ENCODE results near the gene PI4KB. TPM values are rescaled to one million over a fixed set of nuclear protein-coding genes. Genes with fewer than 3 reads are reported as not detected.

The PI4KB gene
- total and polyA plus RNA-seq, 9 of the 15 experiments (the other 6 are each of a cell fraction or from before 2014, with no cell fraction given), result 3.1 to 65.4 (median 45.1) TPM

GRCh38 chr1:151370211-151370911 is 43.1 kb upstream of the PI4KB start (continued):
- TF ChIP-seq, protein P1, sequence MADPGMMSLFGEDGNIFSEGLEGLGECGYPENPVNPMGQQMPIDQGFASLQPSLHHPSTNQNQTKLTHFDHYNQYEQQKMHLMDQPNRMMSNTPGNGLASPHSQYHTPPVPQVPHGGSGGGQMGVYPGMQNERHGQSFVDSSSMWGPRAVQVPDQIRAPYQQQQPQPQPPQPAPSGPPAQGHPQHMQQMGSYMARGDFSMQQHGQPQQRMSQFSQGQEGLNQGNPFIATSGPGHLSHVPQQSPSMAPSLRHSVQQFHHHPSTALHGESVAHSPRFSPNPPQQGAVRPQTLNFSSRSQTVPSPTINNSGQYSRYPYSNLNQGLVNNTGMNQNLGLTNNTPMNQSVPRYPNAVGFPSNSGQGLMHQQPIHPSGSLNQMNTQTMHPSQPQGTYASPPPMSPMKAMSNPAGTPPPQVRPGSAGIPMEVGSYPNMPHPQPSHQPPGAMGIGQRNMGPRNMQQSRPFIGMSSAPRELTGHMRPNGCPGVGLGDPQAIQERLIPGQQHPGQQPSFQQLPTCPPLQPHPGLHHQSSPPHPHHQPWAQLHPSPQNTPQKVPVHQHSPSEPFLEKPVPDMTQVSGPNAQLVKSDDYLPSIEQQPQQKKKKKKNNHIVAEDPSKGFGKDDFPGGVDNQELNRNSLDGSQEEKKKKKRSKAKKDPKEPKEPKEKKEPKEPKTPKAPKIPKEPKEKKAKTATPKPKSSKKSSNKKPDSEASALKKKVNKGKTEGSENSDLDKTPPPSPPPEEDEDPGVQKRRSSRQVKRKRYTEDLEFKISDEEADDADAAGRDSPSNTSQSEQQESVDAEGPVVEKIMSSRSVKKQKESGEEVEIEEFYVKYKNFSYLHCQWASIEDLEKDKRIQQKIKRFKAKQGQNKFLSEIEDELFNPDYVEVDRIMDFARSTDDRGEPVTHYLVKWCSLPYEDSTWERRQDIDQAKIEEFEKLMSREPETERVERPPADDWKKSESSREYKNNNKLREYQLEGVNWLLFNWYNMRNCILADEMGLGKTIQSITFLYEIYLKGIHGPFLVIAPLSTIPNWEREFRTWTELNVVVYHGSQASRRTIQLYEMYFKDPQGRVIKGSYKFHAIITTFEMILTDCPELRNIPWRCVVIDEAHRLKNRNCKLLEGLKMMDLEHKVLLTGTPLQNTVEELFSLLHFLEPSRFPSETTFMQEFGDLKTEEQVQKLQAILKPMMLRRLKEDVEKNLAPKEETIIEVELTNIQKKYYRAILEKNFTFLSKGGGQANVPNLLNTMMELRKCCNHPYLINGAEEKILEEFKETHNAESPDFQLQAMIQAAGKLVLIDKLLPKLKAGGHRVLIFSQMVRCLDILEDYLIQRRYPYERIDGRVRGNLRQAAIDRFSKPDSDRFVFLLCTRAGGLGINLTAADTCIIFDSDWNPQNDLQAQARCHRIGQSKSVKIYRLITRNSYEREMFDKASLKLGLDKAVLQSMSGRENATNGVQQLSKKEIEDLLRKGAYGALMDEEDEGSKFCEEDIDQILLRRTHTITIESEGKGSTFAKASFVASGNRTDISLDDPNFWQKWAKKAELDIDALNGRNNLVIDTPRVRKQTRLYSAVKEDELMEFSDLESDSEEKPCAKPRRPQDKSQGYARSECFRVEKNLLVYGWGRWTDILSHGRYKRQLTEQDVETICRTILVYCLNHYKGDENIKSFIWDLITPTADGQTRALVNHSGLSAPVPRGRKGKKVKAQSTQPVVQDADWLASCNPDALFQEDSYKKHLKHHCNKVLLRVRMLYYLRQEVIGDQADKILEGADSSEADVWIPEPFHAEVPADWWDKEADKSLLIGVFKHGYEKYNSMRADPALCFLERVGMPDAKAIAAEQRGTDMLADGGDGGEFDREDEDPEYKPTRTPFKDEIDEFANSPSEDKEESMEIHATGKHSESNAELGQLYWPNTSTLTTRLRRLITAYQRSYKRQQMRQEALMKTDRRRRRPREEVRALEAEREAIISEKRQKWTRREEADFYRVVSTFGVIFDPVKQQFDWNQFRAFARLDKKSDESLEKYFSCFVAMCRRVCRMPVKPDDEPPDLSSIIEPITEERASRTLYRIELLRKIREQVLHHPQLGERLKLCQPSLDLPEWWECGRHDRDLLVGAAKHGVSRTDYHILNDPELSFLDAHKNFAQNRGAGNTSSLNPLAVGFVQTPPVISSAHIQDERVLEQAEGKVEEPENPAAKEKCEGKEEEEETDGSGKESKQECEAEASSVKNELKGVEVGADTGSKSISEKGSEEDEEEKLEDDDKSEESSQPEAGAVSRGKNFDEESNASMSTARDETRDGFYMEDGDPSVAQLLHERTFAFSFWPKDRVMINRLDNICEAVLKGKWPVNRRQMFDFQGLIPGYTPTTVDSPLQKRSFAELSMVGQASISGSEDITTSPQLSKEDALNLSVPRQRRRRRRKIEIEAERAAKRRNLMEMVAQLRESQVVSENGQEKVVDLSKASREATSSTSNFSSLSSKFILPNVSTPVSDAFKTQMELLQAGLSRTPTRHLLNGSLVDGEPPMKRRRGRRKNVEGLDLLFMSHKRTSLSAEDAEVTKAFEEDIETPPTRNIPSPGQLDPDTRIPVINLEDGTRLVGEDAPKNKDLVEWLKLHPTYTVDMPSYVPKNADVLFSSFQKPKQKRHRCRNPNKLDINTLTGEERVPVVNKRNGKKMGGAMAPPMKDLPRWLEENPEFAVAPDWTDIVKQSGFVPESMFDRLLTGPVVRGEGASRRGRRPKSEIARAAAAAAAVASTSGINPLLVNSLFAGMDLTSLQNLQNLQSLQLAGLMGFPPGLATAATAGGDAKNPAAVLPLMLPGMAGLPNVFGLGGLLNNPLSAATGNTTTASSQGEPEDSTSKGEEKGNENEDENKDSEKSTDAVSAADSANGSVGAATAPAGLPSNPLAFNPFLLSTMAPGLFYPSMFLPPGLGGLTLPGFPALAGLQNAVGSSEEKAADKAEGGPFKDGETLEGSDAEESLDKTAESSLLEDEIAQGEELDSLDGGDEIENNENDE (IDR thresholded peaks at IDR 0.05; ENCODE audit: low read depth, low read length), result no peak
- TF ChIP-seq CEBPZ (IDR thresholded peaks at IDR 0.05; ENCODE audit: borderline replicate concordance, low read depth, low read length), result no peak
- no peak; the same call in 1 of the 2 replicates for TF ChIP-seq GATAD2B (IDR thresholded peaks at IDR 0.05; ENCODE audit: borderline replicate concordance)
- no peak for TF ChIP-seq EWSR1 (IDR thresholded peaks at IDR 0.05; ENCODE audit: borderline replicate concordance, low read depth, partially characterized antibody)
- TF ChIP-seq SAFB2 (IDR thresholded peaks at IDR 0.05; ENCODE audit: borderline replicate concordance, low read depth, low read length, severe bottlenecking), result no peak
- no peak for TF ChIP-seq ZBTB8A (IDR thresholded peaks at IDR 0.05; ENCODE audit: partially characterized antibody)
- no peak for TF ChIP-seq ZNF780A (CRISPR knock-in tag; IDR thresholded peaks at IDR 0.05)
- no peak for TF ChIP-seq PHTF2 (CRISPR knock-in tag; IDR thresholded peaks at IDR 0.05)
- TF ChIP-seq PTTG1 (tag; IDR thresholded peaks at IDR 0.05; ENCODE audit: low read depth), result no peak
- no peak for TF ChIP-seq SP2 (IDR thresholded peaks at IDR 0.05; ENCODE audit: extremely low read depth, low read depth, low read length, poor library complexity, severe bottlenecking)
